GM23248 (cell line): Measurements from ENCODE around the gene CTNND2.

Experiments
- EZH2 ChIP-seq: fragments of 200-600 bp; sonication (generic); IDR thresholded peaks from 2 replicates; pipeline ENCODE4 v1.6.1; 2018; ENCODE audit warnings: antibody characterized with exemption, mild to moderate bottlenecking; ENCODE audit not compliant: insufficient read depth, poor library complexity, severe bottlenecking
- EZH2phosphoT487 ChIP-seq: fragments of 200-600 bp; sonication (generic); IDR thresholded peaks from 2 replicates; pipeline ENCODE4 v1.6.1; 2018; ENCODE audit warnings: antibody characterized with exemption, moderate library complexity, mild to moderate bottlenecking, low read depth; ENCODE audit not compliant: insufficient read depth

GRCh38 chr5:11426442-11426841 lies 477.8 kb downstream of the CTNND2 start:
- TF ChIP-seq EZH2 (no peak), EZH2phosphoT487 (no peak)
